ENCODE measurements around the gene SPEF2.
A peak's percentile ranks its signal among the peaks of the same experiment; 100 is the strongest.
"Not testable (repeated sequence)": the region's sequence is repeated elsewhere in the genome, so short reads cannot be mapped to it uniquely, and the experiment has no call there.

SPEF2 gene

GRCh38 chr5:35826056-35826455, 208.4 kb downstream of the SPEF2 start:
- DNase-seq: no peak

GRCh38 chr5:35826554-35826953, 208.9 kb downstream of the SPEF2 start:
- no peak for DNase-seq

GRCh38 chr5:35828082-35828598, 210.5 kb downstream of the SPEF2 start:
- no peak for DNase-seq

- no peak for DNase-seq
Observed at GRCh38 chr5:35830587-35830986, 212.9 kb downstream of the SPEF2 start.

GRCh38 chr5:35832762-35833161, 215.1 kb downstream of the SPEF2 start:
- DNase-seq: no peak

GRCh38 chr5:35833224-35833623, 215.6 kb downstream of the SPEF2 start:
- no peak for DNase-seq

GRCh38 chr5:35835796-35836742, 218.4 kb downstream of the SPEF2 start:
- no peak for DNase-seq

GRCh38 chr5:35838370-35839042, 220.8 kb downstream of the SPEF2 start:
- peak; percentile 28 for DNase-seq

GRCh38 chr5:35842856-35843255, 225.2 kb downstream of the SPEF2 start:
- no peak for DNase-seq

GRCh38 chr5:35845508-35845907, 227.8 kb downstream of the SPEF2 start:
- not testable (repeated sequence) for DNase-seq

- no peak for DNase-seq
Observed at GRCh38 chr5:35847491-35847890, 229.8 kb downstream of the SPEF2 start.

GRCh38 chr5:35847961-35848360, 230.3 kb downstream of the SPEF2 start:
- no peak for DNase-seq

- DNase-seq: no peak
Observed at GRCh38 chr5:35849860-35850259, 232.2 kb downstream of the SPEF2 start.

GRCh38 chr5:35850967-35851680, 233.5 kb downstream of the SPEF2 start:
- peak; percentile 11 for DNase-seq

- DNase-seq: no peak
Observed at GRCh38 chr5:35852084-35852734, 234.5 kb downstream of the SPEF2 start.

- DNase-seq: no peak
Observed at GRCh38 chr5:35852773-35853172, 235.1 kb downstream of the SPEF2 start.

GRCh38 chr5:35853631-35854030, 236.0 kb downstream of the SPEF2 start:
- DNase-seq: no peak

- no peak for DNase-seq
Observed at GRCh38 chr5:35854248-35854647, 236.6 kb downstream of the SPEF2 start.

- no peak for DNase-seq
Observed at GRCh38 chr5:35855187-35855586, 237.5 kb downstream of the SPEF2 start.

GRCh38 chr5:35856186-35856764, 238.6 kb downstream of the SPEF2 start:
- DNase-seq: not testable (repeated sequence)

GRCh38 chr5:35856765-35857351, 239.2 kb downstream of the SPEF2 start, which contains the start of gene IL7R:
Gene IL7R (plus strand): TSS chr5:35856891. CDS start chr5:35856978, 87 bp downstream.
- peak; percentile 61 for DNase-seq

Data from HCEC 1CT (cell line).